AG04449 (cell line): ENCODE measurements around the gene FRMD4A.

ENCODE experiments used
- CTCF ChIA-PET: fragments of 350-600 bp; formaldehyde crosslinking; extraction: SDS; loops from one replicate; lab custom pipeline; 2021; ENCODE audit warnings: antibody characterized with exemption; lab: Yijun Ruan, JAX
- POLR2A ChIA-PET: fragments of 400-600, 350-600 bp; formaldehyde crosslinking; extraction: SDS; loops from one replicate; lab custom pipeline; 2020; ENCODE audit warnings: antibody characterized with exemption, inconsistent platforms; lab: Yijun Ruan, JAX
- DNase-seq: peaks from one replicate; pipeline ENCODE4 v3.0.0-alpha.2; 2010; ENCODE audit warnings: low read depth, low spot score
- H3K4me3 ChIP-seq: 2 replicates; pipeline ENCODE4 v1.5.1; 2011; ENCODE audit warnings: low read depth, mild to moderate bottlenecking, control low read depth, low read length
- TF ChIP-seq, protein P1 (sequence below): IDR thresholded peaks from one replicate; pipeline ENCODE4 v1.5.1; 2011; ENCODE audit warnings: mild to moderate bottlenecking, moderate library complexity, low read length, control low read depth, inconsistent platforms; ENCODE audit not compliant: insufficient read depth; ENCODE audit errors: missing control alignments

Gene FRMD4A

DNA sequence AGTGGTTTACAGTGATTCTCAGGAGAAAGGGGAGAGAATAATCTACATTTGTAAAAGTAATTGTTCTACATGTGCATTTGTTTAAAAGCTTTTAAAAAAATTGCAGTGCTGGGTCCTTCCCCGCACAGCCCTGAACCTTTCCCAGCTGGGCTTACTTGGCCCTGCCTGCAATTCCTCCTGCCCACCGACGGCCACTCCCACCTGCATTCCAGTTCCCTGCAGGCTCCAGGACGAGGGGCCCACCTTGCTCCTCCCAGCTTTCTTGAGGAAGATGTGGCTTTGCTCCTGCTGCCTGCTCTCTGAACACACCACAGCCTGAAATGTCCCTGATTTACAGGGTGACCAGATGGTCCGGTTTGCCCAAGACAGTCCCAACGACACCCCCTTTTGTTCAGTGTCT, 521.3 kb downstream of the FRMD4A start:
- no peak for DNase-seq
- CTCF ChIA-PET: no interaction called here
- POLR2A ChIA-PET: no interaction called here
- TF ChIP-seq, protein P1, sequence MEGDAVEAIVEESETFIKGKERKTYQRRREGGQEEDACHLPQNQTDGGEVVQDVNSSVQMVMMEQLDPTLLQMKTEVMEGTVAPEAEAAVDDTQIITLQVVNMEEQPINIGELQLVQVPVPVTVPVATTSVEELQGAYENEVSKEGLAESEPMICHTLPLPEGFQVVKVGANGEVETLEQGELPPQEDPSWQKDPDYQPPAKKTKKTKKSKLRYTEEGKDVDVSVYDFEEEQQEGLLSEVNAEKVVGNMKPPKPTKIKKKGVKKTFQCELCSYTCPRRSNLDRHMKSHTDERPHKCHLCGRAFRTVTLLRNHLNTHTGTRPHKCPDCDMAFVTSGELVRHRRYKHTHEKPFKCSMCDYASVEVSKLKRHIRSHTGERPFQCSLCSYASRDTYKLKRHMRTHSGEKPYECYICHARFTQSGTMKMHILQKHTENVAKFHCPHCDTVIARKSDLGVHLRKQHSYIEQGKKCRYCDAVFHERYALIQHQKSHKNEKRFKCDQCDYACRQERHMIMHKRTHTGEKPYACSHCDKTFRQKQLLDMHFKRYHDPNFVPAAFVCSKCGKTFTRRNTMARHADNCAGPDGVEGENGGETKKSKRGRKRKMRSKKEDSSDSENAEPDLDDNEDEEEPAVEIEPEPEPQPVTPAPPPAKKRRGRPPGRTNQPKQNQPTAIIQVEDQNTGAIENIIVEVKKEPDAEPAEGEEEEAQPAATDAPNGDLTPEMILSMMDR: no peak
- H3K4me3 ChIP-seq: no peak overlapping the region

DNA sequence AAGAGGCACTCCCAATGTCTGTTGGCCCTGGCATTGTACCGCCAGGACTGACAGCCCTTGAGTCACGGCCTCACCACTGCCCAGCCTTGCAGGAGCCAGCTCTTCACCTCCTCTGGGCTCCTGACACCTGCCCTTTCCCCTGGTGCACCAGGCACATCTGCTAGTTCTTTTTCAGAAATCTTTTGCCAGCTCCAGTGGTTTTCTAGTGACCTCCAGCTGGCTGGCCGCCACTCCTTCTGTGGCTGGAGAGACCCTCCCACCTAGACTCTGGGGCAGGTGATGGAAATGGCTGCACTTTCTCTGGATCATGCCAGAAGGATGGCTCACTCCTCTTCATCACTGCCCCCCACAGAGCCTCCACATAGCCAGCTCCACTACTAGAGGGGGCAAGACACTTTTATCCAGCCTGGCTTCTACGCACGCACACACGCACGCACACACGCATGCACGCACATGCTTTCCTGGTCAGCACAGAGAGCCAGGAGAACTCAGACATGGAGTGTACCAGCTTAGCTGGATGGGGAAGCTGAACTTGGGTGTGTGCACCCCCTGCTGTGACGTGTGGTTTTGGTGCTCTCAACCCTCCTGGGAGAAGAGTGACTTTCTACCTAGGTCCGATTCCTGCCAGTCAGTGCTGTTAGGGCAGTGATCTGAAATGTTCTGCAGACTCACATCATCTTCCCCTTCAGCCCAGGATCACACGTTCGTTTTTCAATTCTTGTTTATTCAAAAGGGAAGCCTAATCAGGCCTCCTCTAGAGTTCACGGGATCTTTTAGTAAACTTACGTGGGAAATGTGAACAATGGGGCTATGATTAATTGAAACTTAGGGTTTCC, 522.0 kb downstream of the FRMD4A start:
- no peak for DNase-seq
- H3K4me3 ChIP-seq: no peak overlapping the region
- TF ChIP-seq, protein P1: no peak
- CTCF ChIA-PET: no interaction called here
- POLR2A ChIA-PET: no interaction called here

DNA sequence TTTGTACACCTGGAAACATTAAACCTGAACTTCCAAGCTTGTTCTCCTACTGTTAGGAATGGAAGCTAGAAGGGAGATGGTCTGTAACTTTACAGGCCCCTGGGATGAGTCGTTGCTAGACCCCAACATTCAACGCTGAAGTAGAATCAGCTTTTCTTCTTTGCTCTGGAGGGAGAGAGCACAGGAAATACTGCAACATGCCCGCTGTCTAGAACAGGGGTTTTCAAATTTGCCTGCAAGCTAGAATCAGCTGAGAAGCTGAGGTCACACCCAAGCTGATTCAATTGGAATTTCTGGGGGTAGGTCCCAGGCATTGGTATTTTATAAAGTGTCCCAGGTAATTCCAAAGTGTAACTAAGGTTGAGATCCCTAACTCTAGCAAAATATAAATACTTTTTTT, 524.3 kb downstream of the FRMD4A start:
- H3K4me3 ChIP-seq: no peak overlapping the region
- no peak for DNase-seq
- ChIA-PET POLR2A (no interaction called here), CTCF (interaction anchor here (0.7 kb wide), 1 partner anchor 286 kb away, joined by 4 read pairs; no protein-coding TSS in a partner anchor)
- TF ChIP-seq, protein P1: no peak

DNA sequence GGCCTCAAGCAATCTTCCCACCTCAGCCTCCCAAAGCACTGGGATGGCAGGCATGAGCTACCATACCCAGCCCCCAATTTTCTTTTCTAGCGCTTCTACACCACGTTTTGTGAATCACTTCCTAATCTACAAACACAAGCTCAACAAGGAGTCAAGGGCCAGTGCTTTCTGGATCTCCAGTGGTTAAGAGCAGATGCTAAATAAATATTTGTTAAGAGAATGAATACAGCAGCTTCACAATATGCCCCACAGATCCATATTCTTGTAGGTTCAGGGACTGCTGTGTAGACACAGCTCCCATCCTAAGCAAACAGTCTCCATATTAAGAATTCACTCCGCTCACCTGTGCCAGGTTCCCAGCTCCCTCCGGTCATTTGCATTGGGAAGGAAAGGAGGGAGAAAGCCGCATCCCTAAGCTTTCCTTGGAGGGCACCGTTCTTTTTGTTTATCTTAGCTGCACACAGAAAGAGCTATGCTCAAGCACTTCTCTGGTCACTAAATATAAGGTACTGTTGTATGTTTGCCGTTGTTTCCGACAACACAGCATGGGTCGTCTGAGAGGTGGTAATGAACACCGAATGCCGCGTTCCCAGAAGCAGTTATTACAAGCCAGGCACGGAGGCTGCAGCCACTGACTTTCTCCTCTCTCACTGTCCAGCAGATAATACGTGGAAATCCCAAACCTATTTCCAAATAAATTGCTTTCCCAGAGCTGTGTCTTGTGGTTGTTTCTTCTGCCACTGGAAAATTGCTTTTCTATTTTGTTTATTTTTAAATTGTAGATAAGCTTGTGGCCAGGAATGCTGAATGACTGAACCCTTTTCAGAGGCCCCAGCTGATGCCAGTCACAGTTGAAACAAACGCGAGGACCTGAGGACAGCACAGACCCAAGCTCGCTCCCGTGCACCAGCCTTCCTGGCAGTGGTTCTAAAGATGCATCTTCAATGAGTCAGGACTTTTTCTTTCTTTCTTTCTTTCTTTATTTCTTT, 526.9 kb downstream of the FRMD4A start:
- POLR2A ChIA-PET: no interaction called here
- no peak for DNase-seq
- CTCF ChIA-PET: interaction anchor here (1.0 to 1.1 kb wide), 3 partner anchors 21 to 290 kb away, joined by 3 to 4 read pairs (median 3); no protein-coding TSS in a partner anchor
- no peak overlapping the region for H3K4me3 ChIP-seq
- TF ChIP-seq, protein P1: no peak

DNA sequence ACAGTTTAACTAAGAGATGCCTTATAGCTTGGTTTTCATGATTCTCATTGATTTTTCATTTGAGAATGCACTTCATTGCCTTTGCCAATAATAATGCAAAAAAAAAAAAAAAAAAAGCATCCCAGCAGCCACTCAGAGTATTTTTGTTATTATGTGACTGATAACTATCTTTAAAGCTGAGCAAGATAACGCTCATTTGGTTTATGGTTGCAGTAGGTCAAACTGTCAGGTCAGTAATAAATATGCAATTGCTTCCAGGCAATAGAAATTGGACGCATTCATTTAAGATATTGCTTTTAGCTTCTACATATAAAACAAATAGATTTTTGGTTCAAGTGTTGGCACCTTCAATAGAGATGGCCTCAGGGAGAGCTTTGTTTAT, 528.8 kb downstream of the FRMD4A start:
- ChIA-PET POLR2A (no interaction called here), CTCF (interaction anchor here (1.4 to 2.1 kb wide), 3 partner anchors 11 to 15 kb away, joined by 3 to 7 read pairs (median 4); no protein-coding TSS in a partner anchor)
- TF ChIP-seq, protein P1: no peak
- DNase-seq: no peak
- no peak overlapping the region for H3K4me3 ChIP-seq
